HCT116 (cell line): ENCODE data around the gene SPEM3. TPM values are rescaled to one million over a fixed set of nuclear protein-coding genes. Genes with fewer than 3 reads are reported as not detected.

Experiments
- ATAC-seq: fragments of 200-7000 bp; cut with Tn5 transposase; 2 replicates; pipeline ENCODE4 v1.9.1; 2020; ENCODE audit warnings: mild to moderate bottlenecking, moderate library complexity
- BruUV-seq: library from RNA; stranded (reverse); fragments of 400-500 nt; replicated peaks from 2 replicates; lab custom pipeline; 2021; lab: Mats Ljungman, UMichigan
- CTCF ChIA-PET: fragments of 300-600 bp; sonication (Branson Sonifier 250); formaldehyde crosslinking; loops from one replicate; lab custom pipeline; 2021; ENCODE audit warnings: antibody characterized with exemption; lab: Charles Lee
- POLR2A ChIA-PET: fragments of 300-600, 350-600 bp; sonication (Branson Sonifier 250); formaldehyde crosslinking; loops from one replicate; lab custom pipeline; 2021; ENCODE audit warnings: antibody characterized with exemption; lab: Charles Lee
- RAD21 ChIA-PET, 2 experiments: fragments of 300-600 bp; sonication (Branson Sonifier 250); formaldehyde crosslinking; loops; one replicate each; lab custom pipeline; 2023; ENCODE audit warnings: low total read pairs in 2 of 2; ENCODE audit not compliant: uncharacterized antibody in 2 of 2, unreplicated experiment in 2 of 2, low non-redundant PET in 1 of 2; lab: Charles Lee
- DNase-seq: peaks from one replicate; pipeline ENCODE4 v3.0.0-alpha.2; 2010; ENCODE audit warnings: low read depth, low spot score
- H2AFZ ChIP-seq: fragments of 200-600 bp; shearing (Covaris generic), sonication (generic); 2 replicates; pipeline ENCODE4 v1.6.1; 2017; ENCODE audit warnings: low read depth, mixed run types, mixed read lengths, antibody characterized with exemption, low read length; ENCODE audit not compliant: poor library complexity, severe bottlenecking
- H3K27ac ChIP-seq: 2 replicates; pipeline ENCODE4 v1.5.1; 2012; ENCODE audit warnings: low read depth, low read length
- H3K27me3 ChIP-seq: fragments of 200-600 bp; sonication (generic); 2 replicates; pipeline ENCODE4 v1.6.1; 2016; ENCODE audit warnings: mixed run types, low read length, mixed read lengths; ENCODE audit not compliant: insufficient read depth
- H3K36me3 ChIP-seq, 2 experiments: fragments of 200-500 bp in 1 of 2; fragments of 200-600 bp in 1 of 2; sonication (Bioruptor generic) in 1 of 2; sonication (generic) in 1 of 2; 2 replicates each; pipeline versions ENCODE4 v1.5.1 to v1.6.1; 2014 to 2016; ENCODE audit warnings: low read length in 2 of 2, inconsistent platforms in 1 of 2, mixed read lengths in 1 of 2, mixed run types in 1 of 2; ENCODE audit not compliant: insufficient read depth in 2 of 2, control insufficient read depth in 1 of 2
- H3K4me1 ChIP-seq, 2 experiments: fragments of 200-600 bp in 1 of 2; sonication (generic) in 1 of 2; 2 replicates each; pipeline versions ENCODE4 v1.5.1 to v1.6.1; 2012 to 2017; ENCODE audit warnings: low read length in 2 of 2, inconsistent platforms in 1 of 2, mild to moderate bottlenecking in 1 of 2, mixed read lengths in 1 of 2, mixed run types in 1 of 2, moderate library complexity in 1 of 2; ENCODE audit not compliant: insufficient read depth in 2 of 2, control insufficient read depth in 1 of 2
- H3K4me2 ChIP-seq: fragments of 200-600 bp; sonication (generic); 2 replicates; pipeline ENCODE4 v1.6.1; 2017; ENCODE audit warnings: mixed run types, low read length, mixed read lengths
- H3K4me3 ChIP-seq, 2 experiments: fragments of 200-600 bp in 1 of 2; sonication (generic) in 1 of 2; replicated peaks in 1 of 2; 2 replicates each; pipeline ENCODE4 v1.5.1; 2011 to 2016; ENCODE audit warnings: low read length in 2 of 2, control low read depth in 1 of 2, low read depth in 1 of 2, mild to moderate bottlenecking in 1 of 2, mixed read lengths in 1 of 2, mixed run types in 1 of 2
- H3K79me2 ChIP-seq: fragments of 200-600 bp; sonication (generic); 2 replicates; pipeline ENCODE4 v1.6.1; 2017; ENCODE audit warnings: mild to moderate bottlenecking, mixed run types, low read length, moderate library complexity, mixed read lengths; ENCODE audit not compliant: insufficient read depth
- H3K9ac ChIP-seq: fragments of 200-600 bp; sonication (generic); 2 replicates; pipeline ENCODE4 v1.6.1; 2016; ENCODE audit warnings: low read length, mixed read lengths
- H3K9me2 ChIP-seq: fragments of 200-600 bp; sonication (generic), shearing (Covaris generic); 2 replicates; pipeline ENCODE4 v1.6.1; 2017; ENCODE audit warnings: mixed run types, mild to moderate bottlenecking, moderate library complexity; ENCODE audit not compliant: insufficient read depth
- H3K9me3 ChIP-seq, 2 experiments: fragments of 200-500 bp in 1 of 2; fragments of 200-600 bp in 1 of 2; sonication (Bioruptor generic) in 1 of 2; sonication (generic) in 1 of 2; 2 replicates each; pipeline ENCODE4 v1.6.1; 2014 to 2017; ENCODE audit warnings: low read length in 2 of 2, mixed read lengths in 2 of 2, inconsistent platforms in 1 of 2, low read depth in 1 of 2, mild to moderate bottlenecking in 1 of 2, mixed run types in 1 of 2, moderate library complexity in 1 of 2; ENCODE audit not compliant: control insufficient read depth in 1 of 2, insufficient read depth in 1 of 2
- H4K20me1 ChIP-seq: fragments of 200-600 bp; sonication (generic), shearing (Covaris generic); 2 replicates; pipeline ENCODE4 v1.6.1; 2017; ENCODE audit warnings: mixed run types, mild to moderate bottlenecking, moderate library complexity; ENCODE audit not compliant: insufficient read depth
- CBX3 ChIP-seq: IDR thresholded peaks from 2 replicates; pipeline ENCODE4 v1.6.1; 2012; ENCODE audit warnings: low read depth
- CEBPB ChIP-seq: IDR thresholded peaks from 2 replicates; pipeline ENCODE4 v1.6.1; 2012; ENCODE audit warnings: low read depth
- EGR1 ChIP-seq: IDR thresholded peaks from 2 replicates; pipeline ENCODE4 v1.6.1; 2012; ENCODE audit warnings: low read depth
- EZH2 ChIP-seq: fragments of 200-600 bp; sonication (generic); IDR thresholded peaks from 2 replicates; pipeline ENCODE4 v1.6.1; 2017; ENCODE audit warnings: antibody characterized with exemption, mixed run types
- FOSL1 ChIP-seq: IDR thresholded peaks from 2 replicates; pipeline ENCODE4 v1.6.1; 2012; ENCODE audit warnings: low read depth
- JUND ChIP-seq: IDR thresholded peaks from 2 replicates; pipeline ENCODE4 v1.6.1; 2012
- POLR2A ChIP-seq: IDR thresholded peaks from 2 replicates; pipeline ENCODE4 v1.7.0; 2011; ENCODE audit warnings: borderline replicate concordance; ENCODE audit not compliant: insufficient read depth, insufficient read length; ENCODE audit errors: extremely low read depth
- SIN3A ChIP-seq: IDR thresholded peaks from 2 replicates; pipeline ENCODE4 v1.6.1; 2012; ENCODE audit warnings: low read depth
- SP1 ChIP-seq: IDR thresholded peaks from 2 replicates; pipeline ENCODE4 v1.6.1; 2012; ENCODE audit warnings: low read depth
- SRF ChIP-seq: IDR thresholded peaks from 2 replicates; pipeline ENCODE4 v1.6.1; 2012; ENCODE audit warnings: low read depth
- YY1 ChIP-seq: IDR thresholded peaks from 2 replicates; pipeline ENCODE4 v1.6.1; 2011; ENCODE audit warnings: low read length, low read depth, moderate library complexity, mild to moderate bottlenecking; ENCODE audit not compliant: insufficient replicate concordance; ENCODE audit errors: extremely low read depth
- ZFX ChIP-seq: fragments of 450-650 bp; IDR thresholded peaks from 2 replicates; pipeline ENCODE4 v1.6.1; 2017
- intact Hi-C: fragments of 100-400 bp; cut with micrococcal nuclease; formaldehyde crosslinking; loops from 2 replicates; pipeline ENCODE4 v1.10.0; 2022
- total RNA-seq: library from RNA; stranded (reverse); gene quantifications from one replicate; pipeline ENCODE4 v1.2.1, GENCODE V29; 2021; ENCODE audit not compliant: unreplicated experiment
- TF ChIP-seq, protein P1 (sequence below): IDR thresholded peaks from 2 replicates; pipeline ENCODE4 v1.6.1; 2012
- TF ChIP-seq, protein P2 (sequence below), 3 experiments: fragments of 200-600 bp in 1 of 3; sonication (generic) in 1 of 3; IDR thresholded peaks in 2 of 3; conservative IDR thresholded peaks in 1 of 3; 2 replicates each; pipeline ENCODE4 v1.5.1; 2012 to 2017; ENCODE audit warnings: low read depth in 2 of 3, low read length in 2 of 3, antibody characterized with exemption in 1 of 3, borderline replicate concordance in 1 of 3, control low read depth in 1 of 3, mild to moderate bottlenecking in 1 of 3, mixed read lengths in 1 of 3, mixed run types in 1 of 3, moderate library complexity in 1 of 3; ENCODE audit not compliant: insufficient read depth in 1 of 3
- TF ChIP-seq, protein P3 (sequence below): IDR thresholded peaks from 2 replicates; pipeline ENCODE4 v1.6.1; 2012; ENCODE audit warnings: low read depth

The SPEM3 gene
- total RNA-seq, 1 experiment from 2014 or later: not detected

DNA sequence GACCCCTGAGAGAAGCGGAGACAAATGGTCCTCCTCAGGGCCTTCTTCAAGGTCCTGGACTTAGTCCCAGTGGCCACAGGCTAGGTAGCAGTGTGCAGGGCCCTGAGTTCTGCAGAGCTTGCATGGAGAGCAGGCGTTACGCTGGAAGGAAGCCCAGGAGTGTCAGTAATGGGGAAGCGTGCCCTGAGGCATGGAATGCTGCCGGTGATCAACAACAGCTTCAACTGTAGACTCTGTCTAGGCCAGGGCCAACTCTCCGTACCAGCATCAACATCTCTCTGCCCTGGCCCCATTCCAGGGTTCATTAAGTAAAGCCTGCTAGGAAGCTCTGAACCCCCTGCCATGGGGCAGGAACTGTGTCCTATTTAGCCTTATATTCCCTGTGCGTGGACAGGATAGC is 48.3 kb upstream of the SPEM3 start:
- Histone ChIP-seq H3K4me1 (peaks cover 8 to 26% of the 10 kb centered on the region in 2 experiments; a peak in 3 of 4 replicates), H3K27ac (peak overlapping the region; percentile 53; the same call in 1 of the 2 replicates), H3K9ac (peak overlapping the region; percentile 89), H4K20me1 (no peaks in the 10 kb centered on the region), H3K9me3 (0 out of 4 replicates have a peak, but pooled peaks cover 0 to 7% of the 10 kb centered on the region in 2 experiments), H2AFZ (peak overlapping the region; percentile 95), H3K4me2 (peak overlapping the region; percentile 87), H3K36me3 (peaks cover 0 to 9% of the 10 kb centered on the region in 2 experiments; a peak in 1 of 4 replicates), H3K9me2 (no peaks in the 10 kb centered on the region), H3K79me2 (peaks cover 8% of the 10 kb centered on the region; the same call in 1 of the 2 replicates), H3K27me3 (no peaks in the 10 kb centered on the region), H3K4me3 (peak overlapping the region; percentile 84 to 96)
- BruUV-seq: no TSS peak
- intact Hi-C loops: no loop called here
- TF ChIP-seq POLR2A (no peak), CBX3 (no peak), EGR1 (no peak), EZH2 (no peak), CEBPB (no peak), JUND (no peak), FOSL1 (no peak), ZFX (no peak), SP1 (no peak), SRF (no peak), SIN3A (no peak), YY1 (no peak)
- TF ChIP-seq, protein P1, sequence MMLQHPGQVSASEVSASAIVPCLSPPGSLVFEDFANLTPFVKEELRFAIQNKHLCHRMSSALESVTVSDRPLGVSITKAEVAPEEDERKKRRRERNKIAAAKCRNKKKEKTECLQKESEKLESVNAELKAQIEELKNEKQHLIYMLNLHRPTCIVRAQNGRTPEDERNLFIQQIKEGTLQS: no peak
- TF ChIP-seq, protein P2, sequence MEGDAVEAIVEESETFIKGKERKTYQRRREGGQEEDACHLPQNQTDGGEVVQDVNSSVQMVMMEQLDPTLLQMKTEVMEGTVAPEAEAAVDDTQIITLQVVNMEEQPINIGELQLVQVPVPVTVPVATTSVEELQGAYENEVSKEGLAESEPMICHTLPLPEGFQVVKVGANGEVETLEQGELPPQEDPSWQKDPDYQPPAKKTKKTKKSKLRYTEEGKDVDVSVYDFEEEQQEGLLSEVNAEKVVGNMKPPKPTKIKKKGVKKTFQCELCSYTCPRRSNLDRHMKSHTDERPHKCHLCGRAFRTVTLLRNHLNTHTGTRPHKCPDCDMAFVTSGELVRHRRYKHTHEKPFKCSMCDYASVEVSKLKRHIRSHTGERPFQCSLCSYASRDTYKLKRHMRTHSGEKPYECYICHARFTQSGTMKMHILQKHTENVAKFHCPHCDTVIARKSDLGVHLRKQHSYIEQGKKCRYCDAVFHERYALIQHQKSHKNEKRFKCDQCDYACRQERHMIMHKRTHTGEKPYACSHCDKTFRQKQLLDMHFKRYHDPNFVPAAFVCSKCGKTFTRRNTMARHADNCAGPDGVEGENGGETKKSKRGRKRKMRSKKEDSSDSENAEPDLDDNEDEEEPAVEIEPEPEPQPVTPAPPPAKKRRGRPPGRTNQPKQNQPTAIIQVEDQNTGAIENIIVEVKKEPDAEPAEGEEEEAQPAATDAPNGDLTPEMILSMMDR (IDR thresholded peaks at IDR 0.05 in 2 of 3, conservative IDR thresholded peaks at IDR 0.05 in 1 of 3; ENCODE audit: borderline replicate concordance in 1 of 3, insufficient read depth in 1 of 3, low read depth in 2 of 3, low read length in 2 of 3): no peak
- TF ChIP-seq, protein P3, sequence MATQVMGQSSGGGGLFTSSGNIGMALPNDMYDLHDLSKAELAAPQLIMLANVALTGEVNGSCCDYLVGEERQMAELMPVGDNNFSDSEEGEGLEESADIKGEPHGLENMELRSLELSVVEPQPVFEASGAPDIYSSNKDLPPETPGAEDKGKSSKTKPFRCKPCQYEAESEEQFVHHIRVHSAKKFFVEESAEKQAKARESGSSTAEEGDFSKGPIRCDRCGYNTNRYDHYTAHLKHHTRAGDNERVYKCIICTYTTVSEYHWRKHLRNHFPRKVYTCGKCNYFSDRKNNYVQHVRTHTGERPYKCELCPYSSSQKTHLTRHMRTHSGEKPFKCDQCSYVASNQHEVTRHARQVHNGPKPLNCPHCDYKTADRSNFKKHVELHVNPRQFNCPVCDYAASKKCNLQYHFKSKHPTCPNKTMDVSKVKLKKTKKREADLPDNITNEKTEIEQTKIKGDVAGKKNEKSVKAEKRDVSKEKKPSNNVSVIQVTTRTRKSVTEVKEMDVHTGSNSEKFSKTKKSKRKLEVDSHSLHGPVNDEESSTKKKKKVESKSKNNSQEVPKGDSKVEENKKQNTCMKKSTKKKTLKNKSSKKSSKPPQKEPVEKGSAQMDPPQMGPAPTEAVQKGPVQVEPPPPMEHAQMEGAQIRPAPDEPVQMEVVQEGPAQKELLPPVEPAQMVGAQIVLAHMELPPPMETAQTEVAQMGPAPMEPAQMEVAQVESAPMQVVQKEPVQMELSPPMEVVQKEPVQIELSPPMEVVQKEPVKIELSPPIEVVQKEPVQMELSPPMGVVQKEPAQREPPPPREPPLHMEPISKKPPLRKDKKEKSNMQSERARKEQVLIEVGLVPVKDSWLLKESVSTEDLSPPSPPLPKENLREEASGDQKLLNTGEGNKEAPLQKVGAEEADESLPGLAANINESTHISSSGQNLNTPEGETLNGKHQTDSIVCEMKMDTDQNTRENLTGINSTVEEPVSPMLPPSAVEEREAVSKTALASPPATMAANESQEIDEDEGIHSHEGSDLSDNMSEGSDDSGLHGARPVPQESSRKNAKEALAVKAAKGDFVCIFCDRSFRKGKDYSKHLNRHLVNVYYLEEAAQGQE: no peak
- CTCF ChIA-PET: interaction anchor here (1.0 to 1.9 kb wide), 5 partner anchors 14 to 180 kb away, joined by 3 to 5 read pairs (median 4); partner anchors contain the start of genes PLSCR3 and TMEM256
- no peak for DNase-seq
- RAD21 ChIA-PET: no interaction called here
- 0 out of 2 replicates have a peak, but pooled peaks have one; percentile 1 for ATAC-seq
- POLR2A ChIA-PET: interaction anchor here (0.8 to 2.1 kb wide), 5 partner anchors 14 to 307 kb away, joined by 3 to 6 read pairs (median 3); partner anchors contain the start of genes PLSCR3, TMEM256 and TP53
